DMS153 treated with DMSO at 0.1 percent for 48 hours (cell line): ENCODE data around the gene ZNF398.
"Not testable (repeated sequence)": the region's sequence is repeated elsewhere in the genome, so short reads cannot be mapped to it uniquely, and the experiment has no call there.

Source experiments
- DNase-seq: peaks from one replicate; lab custom pipeline; 2025; ENCODE audit not compliant: unreplicated experiment; lab: John Stamatoyannopoulos, UW

Gene ZNF398

GRCh38 chr7:149147072-149147751, at the start of gene ZNF398:
TSS of gene ZNF398 (plus strand) at chr7:149147453. CDS start at chr7:149147743, 290 bp downstream.
- peak; percentile 62 for DNase-seq

GRCh38 chr7:149099058-149099457, 48.2 kb upstream of the ZNF398 start:
- DNase-seq: no peak

- DNase-seq: no peak
Measured at GRCh38 chr7:149100821-149101220, 46.4 kb upstream of the ZNF398 start.

- DNase-seq: no peak
Measured at GRCh38 chr7:149102666-149103065, 44.6 kb upstream of the ZNF398 start.

GRCh38 chr7:149103424-149103823, 43.8 kb upstream of the ZNF398 start:
- DNase-seq: no peak

- DNase-seq: no peak
Measured at GRCh38 chr7:149104214-149104613, 43.0 kb upstream of the ZNF398 start.

- DNase-seq: no peak
Measured at GRCh38 chr7:149104749-149105148, 42.5 kb upstream of the ZNF398 start.

- DNase-seq: no peak
Measured at GRCh38 chr7:149109969-149110368, 37.3 kb upstream of the ZNF398 start.

- DNase-seq: no peak
Measured at GRCh38 chr7:149125189-149125862, 21.9 kb upstream of the ZNF398 start.

GRCh38 chr7:149125863-149126661, 21.2 kb upstream of the ZNF398 start, which contains the start of gene ZNF425:
TSS of gene ZNF425 (minus strand) at chr7:149126324. CDS start at chr7:149126213, 111 bp downstream.
- DNase-seq: peak; percentile 78

GRCh38 chr7:149126662-149127266, 20.5 kb upstream of the ZNF398 start:
- no peak for DNase-seq

GRCh38 chr7:149130572-149131198, 16.6 kb upstream of the ZNF398 start:
- no peak for DNase-seq

GRCh38 chr7:149133028-149133710, 14.1 kb upstream of the ZNF398 start:
- DNase-seq: no peak

GRCh38 chr7:149136118-149136517, 11.1 kb upstream of the ZNF398 start:
- no peak for DNase-seq

GRCh38 chr7:149140831-149141230, 6.4 kb upstream of the ZNF398 start:
- DNase-seq: no peak

- no peak for DNase-seq
Measured at GRCh38 chr7:149141893-149142292, 5.4 kb upstream of the ZNF398 start.

GRCh38 chr7:149144436-149144922, 2.8 kb upstream of the ZNF398 start:
- not testable (repeated sequence) for DNase-seq

- peak; percentile 8 for DNase-seq
Measured at GRCh38 chr7:149145031-149145845, 2.0 kb upstream of the ZNF398 start.
